IMR-90 (cell line): ENCODE data around the gene TRIM5. TPM values are rescaled to one million over a fixed set of nuclear protein-coding genes. Genes with fewer than 3 reads are reported as not detected.

Source experiments
- ATAC-seq: fragments of 200-7000 bp; cut with Tn5 transposase; 2 replicates; pipeline ENCODE4 v1.9.1; 2020; ENCODE audit warnings: low read depth, mild to moderate bottlenecking, moderate library complexity
- BruUV-seq: library from RNA; stranded (reverse); fragments of 400-500 nt; replicated peaks from 2 replicates; lab custom pipeline; 2021; lab: Mats Ljungman, UMichigan
- CTCF ChIA-PET: fragments of 300-600 bp; formaldehyde crosslinking; extraction: SDS; loops from one replicate; lab custom pipeline; 2021; ENCODE audit warnings: antibody characterized with exemption; lab: Yijun Ruan, JAX
- POLR2A ChIA-PET: fragments of 300-600 bp; sonication (Branson Sonifier 250); formaldehyde crosslinking; loops from one replicate; lab custom pipeline; 2022; ENCODE audit warnings: antibody characterized with exemption; ENCODE audit not compliant: unreplicated experiment; lab: Charles Lee
- DNase-seq: peaks from one replicate; pipeline ENCODE4 v3.0.0; 2013
- H2AFZ ChIP-seq: replicated peaks from 2 replicates; pipeline ENCODE3; 2013; ENCODE audit warnings: low read length, mild to moderate bottlenecking; ENCODE audit not compliant: poor library complexity
- H2AK5ac ChIP-seq: 2 replicates; pipeline ENCODE4 v1.6.1; 2013; ENCODE audit warnings: low read depth, low read length, inconsistent platforms
- H2AK9ac ChIP-seq: replicated peaks from 2 replicates; pipeline ENCODE3; 2013; ENCODE audit warnings: mild to moderate bottlenecking, low read depth, low read length, moderate library complexity; ENCODE audit not compliant: poor library complexity
- H2BK120ac ChIP-seq: 2 replicates; pipeline ENCODE4 v1.6.1; 2013; ENCODE audit warnings: low read depth, low read length, inconsistent platforms
- H2BK15ac ChIP-seq: 3 replicates; pipeline ENCODE4 v1.6.1; 2013; ENCODE audit warnings: low read depth, low read length, inconsistent platforms
- H2BK20ac ChIP-seq: 2 replicates; pipeline ENCODE4 v1.6.1; 2013; ENCODE audit warnings: low read depth, mild to moderate bottlenecking, inconsistent platforms, low read length, moderate library complexity
- H2BK5ac ChIP-seq: 2 replicates; pipeline ENCODE4 v1.6.1; 2013; ENCODE audit warnings: mild to moderate bottlenecking, low read depth, low read length, inconsistent platforms; ENCODE audit not compliant: poor library complexity, severe bottlenecking
- H3K14ac ChIP-seq: replicated peaks from 2 replicates; pipeline ENCODE4 v1.6.1; 2013; ENCODE audit warnings: low read depth, low read length, inconsistent platforms
- H3K18ac ChIP-seq: 2 replicates; pipeline ENCODE4 v1.6.1; 2013; ENCODE audit warnings: low read depth, low read length, control low read depth
- H3K23ac ChIP-seq: 2 replicates; pipeline ENCODE4 v1.6.1; 2013; ENCODE audit warnings: low read depth, low read length, inconsistent platforms
- H3K27ac ChIP-seq: 2 replicates; pipeline ENCODE4 v1.5.1; 2013; ENCODE audit warnings: mild to moderate bottlenecking, control low read depth, low read length; ENCODE audit not compliant: insufficient read depth
- H3K27me3 ChIP-seq: 2 replicates; pipeline ENCODE4 v1.6.1; 2013; ENCODE audit warnings: low read length; ENCODE audit not compliant: control insufficient read depth, insufficient read depth
- H3K36me3 ChIP-seq: 2 replicates; pipeline ENCODE4 v1.6.1; 2013; ENCODE audit warnings: low read length, mixed read lengths; ENCODE audit not compliant: control insufficient read depth, insufficient read depth
- H3K4ac ChIP-seq: 2 replicates; pipeline ENCODE4 v1.6.1; 2013; ENCODE audit warnings: low read depth, low read length, inconsistent platforms
- H3K4me1 ChIP-seq: 2 replicates; pipeline ENCODE4 v1.6.1; 2013; ENCODE audit warnings: low read length, mixed read lengths; ENCODE audit not compliant: control insufficient read depth, insufficient read depth
- H3K4me2 ChIP-seq: 2 replicates; pipeline ENCODE4 v1.6.1; 2013; ENCODE audit warnings: low read depth, mild to moderate bottlenecking, control low read depth, low read length, moderate library complexity
- H3K4me3 ChIP-seq: 2 replicates; pipeline ENCODE4 v1.5.1; 2013; ENCODE audit warnings: low read depth, mild to moderate bottlenecking, control low read depth, low read length, moderate library complexity; ENCODE audit not compliant: insufficient read depth
- H3K56ac ChIP-seq: 2 replicates; pipeline ENCODE4 v1.6.1; 2013; ENCODE audit warnings: low read length, inconsistent platforms; ENCODE audit not compliant: insufficient read depth; ENCODE audit errors: extremely low read depth
- H3K79me1 ChIP-seq, 2 experiments: 2 replicates each; pipeline ENCODE4 v1.6.1; 2013; ENCODE audit warnings: low read length in 2 of 2, inconsistent platforms in 1 of 2, low read depth in 1 of 2
- H3K9ac ChIP-seq: 2 replicates; pipeline ENCODE4 v1.6.1; 2013; ENCODE audit warnings: low read depth, low read length, control low read depth
- H3K9me1 ChIP-seq: 2 replicates; pipeline ENCODE4 v1.6.1; 2013; ENCODE audit warnings: low read length, inconsistent platforms; ENCODE audit not compliant: insufficient read depth
- H3K9me3 ChIP-seq: 2 replicates; pipeline ENCODE4 v1.6.1; 2013; ENCODE audit warnings: low read length; ENCODE audit not compliant: control insufficient read depth, insufficient read depth
- H4K20me1 ChIP-seq: 2 replicates; pipeline ENCODE4 v1.6.1; 2013; ENCODE audit warnings: low read length, inconsistent platforms; ENCODE audit not compliant: insufficient read depth
- H4K5ac ChIP-seq: 2 replicates; pipeline ENCODE4 v1.6.1; 2013; ENCODE audit warnings: mild to moderate bottlenecking, low read depth, low read length, control low read depth
- H4K8ac ChIP-seq, 2 experiments: 2 replicates each; pipeline ENCODE4 v1.6.1; 2013; ENCODE audit warnings: low read depth in 2 of 2, low read length in 2 of 2, control low read depth in 1 of 2, inconsistent platforms in 1 of 2
- H4K91ac ChIP-seq: 2 replicates; pipeline ENCODE4 v1.6.1; 2013; ENCODE audit warnings: low read depth, low read length, inconsistent platforms; ENCODE audit not compliant: insufficient read depth
- BHLHE40 ChIP-seq: fragments of 150-350 bp; IDR thresholded peaks from 2 replicates; pipeline ENCODE4 v1.6.1; 2016; ENCODE audit warnings: mild to moderate bottlenecking, low read depth, low read length
- CHD1 ChIP-seq: IDR thresholded peaks from 2 replicates; pipeline ENCODE4 v1.6.1; 2012; ENCODE audit warnings: low read depth, low read length, improper control_type of control experiment
- POLR2A ChIP-seq: IDR thresholded peaks from 2 replicates; pipeline ENCODE4 v1.6.1; 2012; ENCODE audit warnings: mild to moderate bottlenecking, low read depth, low read length
- RFX5 ChIP-seq: IDR thresholded peaks from 2 replicates; pipeline ENCODE4 v1.8.0; 2012; ENCODE audit warnings: low read depth, mild to moderate bottlenecking, low read length, moderate library complexity
- WGBS, 2 experiments: methylation state at CpG; one replicate each; pipeline versions ENCODE4 v1.1.5 to v1.1.7; 2013; ENCODE audit warnings: missing lambda C conversion rate in 2 of 2; ENCODE audit not compliant: insufficient read length in 1 of 2; ENCODE audit errors: extremely low coverage in 2 of 2; 5-methylcytosine and 5-hydroxymethylcytosine counted together
- dilution Hi-C: fragments of 300-500 bp; cut with HindIII; formaldehyde crosslinking; loops from one replicate; pipeline ENCODE4 v1.14.3; 2018; ENCODE audit warnings: low sequenced_read_pairs; ENCODE audit not compliant: unreplicated experiment
- in situ Hi-C: fragments of 300-500 bp; cut with MboI; formaldehyde crosslinking; loops from 3 replicates; pipeline ENCODE4 v1.14.3; 2019; ENCODE audit warnings: low sequenced_read_pairs, inconsistent platforms, mixed read lengths
- intact Hi-C: fragments of 100-400 bp; cut with micrococcal nuclease; formaldehyde crosslinking; loops from 2 replicates; pipeline ENCODE4 v1.10.0; 2022
- polyA plus RNA-seq, 3 experiments: library from polyadenylated mRNA; depleted of rRNA; stranded (reverse); fragments of >200 nt; gene quantifications; 2 replicates each; pipeline ENCODE4 v1.2.3, GENCODE V29; 2012; ENCODE audit warnings: low replicate concordance in 1 of 3
- total RNA-seq: library from RNA; depleted of rRNA; stranded (reverse); fragments of >200 nt; gene quantifications from 2 replicates; pipeline ENCODE4 v1.2.3, GENCODE V29; 2012

TRIM5 gene
- total and polyA plus RNA-seq, 2 of the 4 experiments (the other 2 are of a cell fraction) = 32.6 to 49.1 TPM

DNA sequence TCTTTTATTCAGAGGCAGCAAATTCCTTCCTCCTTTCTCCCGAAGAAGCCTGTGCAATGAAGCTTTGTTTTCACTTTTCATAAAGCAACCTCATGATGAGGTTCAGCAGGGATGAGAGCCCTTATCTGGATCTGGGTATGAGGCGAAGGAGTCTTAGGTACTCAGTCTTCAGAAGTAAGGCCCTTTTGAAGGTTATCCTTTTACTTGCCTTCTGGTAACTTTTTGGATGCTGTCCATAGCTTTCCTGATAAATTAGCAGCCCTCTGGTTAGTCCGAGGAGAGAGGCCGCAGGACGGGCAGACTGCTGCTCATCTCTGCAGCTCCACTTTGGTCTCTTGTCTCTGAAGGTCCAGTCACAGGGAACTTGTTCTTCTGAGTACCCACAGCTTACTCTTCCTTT lies 5.9 kb upstream of the TRIM5 start:
- WGBS, 2 experiments = 38% methylated on average over 1 of the region's 5 CpGs; no CpG with 5 or more reads in 1 of the 2 experiments
- Histone ChIP-seq H2BK15ac (peak overlapping the region; percentile 20; the same call in 2 of the 3 replicates), H4K20me1 (no peaks in the 10 kb centered on the region), H2AFZ (peak overlapping the region; percentile 81), H2AK5ac (peak overlapping the region; percentile 77), H3K23ac (peak overlapping the region; percentile 98), H3K79me1 (peaks cover 13 to 24% of the 10 kb centered on the region in 2 experiments), H3K9me1 (no peaks in the 10 kb centered on the region; the same call in 1 of the 2 replicates), H2AK9ac (peak overlapping the region; percentile 81), H3K56ac (peak overlapping the region; percentile 85), H3K4ac (peak overlapping the region; percentile 92), H3K4me3 (peak overlapping the region; percentile 71), H3K36me3 (peaks cover 2% of the 10 kb centered on the region), H2BK5ac (peak overlapping the region; percentile 92), H3K4me1 (peaks cover 5% of the 10 kb centered on the region), H4K8ac (peak overlapping the region; percentile 89 to 99), H3K14ac (peak overlapping the region; percentile 94), H3K27ac (peak overlapping the region; percentile 94), H2BK120ac (peak overlapping the region; percentile 98), H3K18ac (peak overlapping the region; percentile 99), H4K91ac (peak overlapping the region; percentile 96), H2BK20ac (peak overlapping the region; percentile 95), H3K9ac (peak overlapping the region; percentile 91), H4K5ac (peak overlapping the region; percentile 99), H3K4me2 (peak overlapping the region; percentile 98), H3K27me3 (no peaks in the 10 kb centered on the region), H3K9me3 (no peaks in the 10 kb centered on the region)
- intact Hi-C loops = no loop called here
- no peak for TF ChIP-seq POLR2A
- TF ChIP-seq RFX5 = no peak
- TF ChIP-seq BHLHE40 = no peak
- TF ChIP-seq CHD1 = no peak
- ATAC-seq (peak; percentile 22), DNase-seq (peak; percentile 13)
- dilution Hi-C loops = no loop called here
- in situ Hi-C loops = loop anchor here (25.0 kb wide), 1 partner anchor 672 kb away; no protein-coding TSS in a partner anchor
- CTCF ChIA-PET = interaction anchor here (0.6 kb wide), 1 partner anchor 215 kb away, joined by 4 read pairs; no protein-coding TSS in a partner anchor
- POLR2A ChIA-PET = interaction anchor here (0.5 to 1.4 kb wide), 3 partner anchors 13 to 102 kb away, joined by 3 to 5 read pairs (median 4); partner anchors contain the start of gene TRIM34
- BruUV-seq = no TSS peak
